Measurements from ENCODE around the gene SLC35F1. TPM values are rescaled to one million over a fixed set of nuclear protein-coding genes. Genes with fewer than 3 reads are reported as not detected.

SLC35F1 gene
- total RNA-seq, 4 donors from 2014 or later = 0.30 to 0.91 (median 0.48) TPM

DNA sequence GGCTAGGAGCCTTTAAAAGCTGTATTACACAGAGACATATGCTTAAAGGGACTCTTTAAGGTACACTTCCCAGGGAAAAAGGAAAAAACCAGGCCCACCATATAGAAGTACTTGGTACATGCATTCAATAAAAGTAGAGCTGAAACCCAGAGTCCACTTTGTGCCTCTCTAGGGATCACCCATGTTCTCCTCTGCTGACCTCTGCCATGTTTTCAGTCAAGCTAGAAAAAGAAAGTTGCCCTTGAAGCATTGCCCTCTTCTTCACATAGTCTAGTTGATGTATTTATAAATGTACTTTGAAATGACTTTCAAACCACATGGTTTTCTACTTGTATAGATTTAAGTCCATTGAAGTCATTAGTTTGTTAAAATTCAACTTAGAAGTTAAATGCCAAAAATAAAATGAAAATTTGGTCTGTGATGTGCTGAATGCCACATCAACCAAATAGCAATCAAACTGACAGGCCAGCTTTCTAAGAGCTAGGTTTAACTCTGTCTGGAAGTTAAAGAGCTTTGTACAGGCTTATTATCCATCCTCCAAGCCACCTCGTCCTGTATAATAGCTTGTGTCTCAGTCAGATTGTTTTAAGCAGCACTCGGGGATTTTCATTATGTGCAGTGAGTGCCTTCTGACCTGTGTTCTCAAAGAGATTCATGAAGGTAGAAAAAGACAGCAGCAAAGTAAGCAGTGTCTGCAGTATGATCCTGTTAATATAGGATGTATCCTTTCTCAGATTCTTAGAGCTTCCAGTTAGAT is 402.5 kb downstream of the SLC35F1 start:
- TF ChIP-seq CTCF (IDR thresholded peaks at IDR 0.05) (no peak), POLR2A (IDR thresholded peaks at IDR 0.05) (no peak)
- WGBS, 2 donors = 74 to 88% methylated on average over 2 of the region's 2 CpGs

GRCh38 chr6:118313208-118313607 is 406.1 kb downstream of the SLC35F1 start:
- 92 to 96% methylated on average over 3 of the region's 3 CpGs for WGBS, 2 donors
- no peak overlapping the region for H3K4me3 ChIP-seq (ENCODE audit: low read depth, poor library complexity, severe bottlenecking)
- DNase-seq (ENCODE audit: low spot score in 2 of 2) = no peak
- intact Hi-C loops (cut with DNase I; ENCODE audit: low total_unique reads) = no loop called here
- no peak for TF ChIP-seq CTCF (IDR thresholded peaks at IDR 0.05)
- TF ChIP-seq POLR2A (IDR thresholded peaks at IDR 0.05) = no peak

More for the DNA sequence above, 402.5 kb downstream of the SLC35F1 start:
- intact Hi-C loops (cut with DNase I; ENCODE audit: low total_unique reads) = no loop called here
- no peak for DNase-seq (ENCODE audit: low spot score in 2 of 2)
- H3K4me3 ChIP-seq (ENCODE audit: low read depth, poor library complexity, severe bottlenecking) = no peak overlapping the region

GRCh38 chr6:118313762-118314161 is 406.7 kb downstream of the SLC35F1 start:
- TF ChIP-seq POLR2A (IDR thresholded peaks at IDR 0.05) = no peak
- no peak for TF ChIP-seq CTCF (IDR thresholded peaks at IDR 0.05)
- WGBS, 2 donors = 87% methylated on average over 3 of the region's 3 CpGs
- intact Hi-C loops (cut with DNase I; ENCODE audit: low total_unique reads) = no loop called here

DNA sequence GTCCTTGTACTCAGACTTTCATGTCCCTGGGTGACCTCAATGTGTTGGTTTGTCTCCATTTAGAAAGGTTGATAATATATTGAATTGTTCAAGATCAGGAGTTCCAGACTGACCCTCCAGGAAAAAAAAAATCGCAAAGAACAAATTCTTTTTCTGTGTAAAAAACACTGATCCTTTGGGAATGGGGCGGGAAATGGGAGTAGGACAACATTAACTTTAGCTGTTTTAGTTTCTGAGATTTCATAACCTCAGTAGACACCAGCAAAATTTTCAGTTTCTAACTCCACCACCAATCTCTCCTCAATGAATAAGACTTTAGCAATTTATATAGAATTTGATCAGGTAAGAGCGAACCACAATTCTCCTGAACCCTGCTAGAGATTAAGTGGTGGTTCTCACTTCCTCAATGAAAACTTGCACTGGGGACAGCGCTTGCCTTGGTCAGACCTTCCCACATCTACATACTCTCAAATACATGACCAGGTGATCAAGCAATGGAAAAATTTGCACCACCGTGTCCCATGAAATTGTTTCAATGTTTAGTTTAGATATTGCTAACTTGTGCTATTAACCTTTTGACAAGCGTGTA is 409.8 kb downstream of the SLC35F1 start:
- TF ChIP-seq CTCF (IDR thresholded peaks at IDR 0.05) (no peak), POLR2A (IDR thresholded peaks at IDR 0.05) (no peak)
- H3K4me3 ChIP-seq (ENCODE audit: low read depth, poor library complexity, severe bottlenecking) = no peak overlapping the region
- intact Hi-C loops (cut with DNase I; ENCODE audit: low total_unique reads) = no loop called here
- 82 to 86% methylated on average over 6 of the region's 6 CpGs for WGBS, 2 donors
- no peak for DNase-seq (ENCODE audit: low spot score in 2 of 2)

More at GRCh38 chr6:118313762-118314161, 406.7 kb downstream of the SLC35F1 start:
- DNase-seq (ENCODE audit: low spot score in 2 of 2) = no peak
- no peak overlapping the region for H3K4me3 ChIP-seq (ENCODE audit: low read depth, poor library complexity, severe bottlenecking)

GRCh38 chr6:118317581-118318563 is 410.8 kb downstream of the SLC35F1 start:
- 39 to 41% methylated on average over 4 of the region's 4 CpGs for WGBS, 2 donors
- no peak overlapping the region for H3K4me3 ChIP-seq (ENCODE audit: low read depth, poor library complexity, severe bottlenecking)
- intact Hi-C loops (cut with DNase I; ENCODE audit: low total_unique reads) = no loop called here
- DNase-seq (ENCODE audit: low spot score in 2 of 2) = no peak
- TF ChIP-seq POLR2A (IDR thresholded peaks at IDR 0.05) = no peak
- no peak for TF ChIP-seq CTCF (IDR thresholded peaks at IDR 0.05)

All from lower leg skin (tissue), 4 donors.